DMS 273 treated with DMSO at 0.1 percent for 48 hours (cell line): Measurements from ENCODE around the gene NPAS3.

Source experiments
- DNase-seq: peaks from one replicate; lab custom pipeline; 2025; lab: John Stamatoyannopoulos, UW

NPAS3 gene

GRCh38 chr14:33587791-33588190, 649.1 kb downstream of the NPAS3 start:
- no peak for DNase-seq

DNA sequence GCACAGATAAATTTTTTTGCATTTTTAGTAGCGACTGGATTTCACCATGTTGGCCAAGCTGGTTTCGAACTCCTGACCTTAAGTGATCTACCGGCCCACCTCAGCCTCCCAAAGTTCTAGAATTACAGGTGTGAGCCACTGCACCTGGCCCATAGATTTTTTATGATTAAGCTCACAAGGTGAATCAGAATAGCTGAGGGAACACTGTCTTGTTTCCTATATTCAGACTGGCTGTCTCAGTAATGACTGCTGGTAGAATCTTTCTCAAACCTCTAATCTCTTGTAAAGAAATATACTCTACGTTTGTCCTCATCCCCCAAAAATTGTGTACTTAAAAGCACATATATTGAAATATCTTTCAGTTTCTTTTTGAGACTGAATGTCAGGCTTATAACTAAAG, 650.1 kb downstream of the NPAS3 start:
- DNase-seq: no peak

GRCh38 chr14:33589334-33589733, 650.7 kb downstream of the NPAS3 start:
- no peak for DNase-seq

- no peak for DNase-seq
Measured at GRCh38 chr14:33590891-33591630, 652.4 kb downstream of the NPAS3 start.

GRCh38 chr14:33592297-33592696, 653.6 kb downstream of the NPAS3 start:
- no peak for DNase-seq

GRCh38 chr14:33596211-33597080, 657.8 kb downstream of the NPAS3 start:
- DNase-seq: no peak

GRCh38 chr14:33598582-33598981, 659.9 kb downstream of the NPAS3 start:
- no peak for DNase-seq

GRCh38 chr14:33602396-33602795, 663.7 kb downstream of the NPAS3 start:
- DNase-seq: no peak

GRCh38 chr14:33606591-33606990, 667.9 kb downstream of the NPAS3 start:
- no peak for DNase-seq

DNA sequence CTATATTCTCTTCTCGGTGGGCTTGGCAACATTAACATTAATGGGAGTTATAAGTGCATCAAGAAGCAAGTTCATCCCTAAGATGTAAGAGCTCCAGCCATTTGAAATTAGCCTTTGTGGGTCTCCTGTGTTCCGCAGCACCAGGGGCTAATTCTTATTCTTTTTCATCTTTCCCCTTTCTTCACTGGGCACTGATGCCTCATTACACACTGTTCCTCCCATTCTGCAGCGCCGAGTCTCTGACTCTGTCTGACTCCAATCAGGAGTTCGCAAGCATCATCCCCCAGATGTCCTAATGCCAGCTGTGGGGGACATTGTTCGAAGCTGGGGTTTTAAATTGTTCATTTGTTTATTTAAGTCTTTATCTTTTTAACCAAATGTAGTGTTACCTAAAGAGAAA, 670.9 kb downstream of the NPAS3 start:
- DNase-seq: no peak

GRCh38 chr14:33610121-33610520, 671.4 kb downstream of the NPAS3 start:
- no peak for DNase-seq

GRCh38 chr14:33611405-33612196, 672.9 kb downstream of the NPAS3 start:
- no peak for DNase-seq

GRCh38 chr14:33612197-33612505, 673.5 kb downstream of the NPAS3 start:
- no peak for DNase-seq

DNA sequence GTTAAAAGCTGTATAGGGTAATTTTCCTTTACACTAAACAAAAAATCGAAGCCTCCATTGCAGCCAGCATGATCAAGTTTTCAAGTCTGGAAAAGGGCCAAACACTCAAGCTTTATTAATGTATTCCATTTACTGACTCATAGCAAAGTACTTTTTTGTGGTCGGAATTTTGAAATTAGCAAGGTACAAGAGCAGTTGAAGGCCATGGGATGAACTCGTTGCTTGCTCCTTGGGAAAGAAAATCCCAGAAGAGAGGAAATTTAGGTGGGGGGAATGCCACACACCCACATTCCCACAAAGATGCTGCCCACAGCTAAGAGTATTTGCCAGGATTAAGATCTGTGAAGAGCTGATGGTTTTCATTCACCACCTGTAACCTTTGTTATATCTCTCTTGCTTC, 678.5 kb downstream of the NPAS3 start:
- no peak for DNase-seq

GRCh38 chr14:33618361-33619105, 679.9 kb downstream of the NPAS3 start:
- no peak for DNase-seq

DNA sequence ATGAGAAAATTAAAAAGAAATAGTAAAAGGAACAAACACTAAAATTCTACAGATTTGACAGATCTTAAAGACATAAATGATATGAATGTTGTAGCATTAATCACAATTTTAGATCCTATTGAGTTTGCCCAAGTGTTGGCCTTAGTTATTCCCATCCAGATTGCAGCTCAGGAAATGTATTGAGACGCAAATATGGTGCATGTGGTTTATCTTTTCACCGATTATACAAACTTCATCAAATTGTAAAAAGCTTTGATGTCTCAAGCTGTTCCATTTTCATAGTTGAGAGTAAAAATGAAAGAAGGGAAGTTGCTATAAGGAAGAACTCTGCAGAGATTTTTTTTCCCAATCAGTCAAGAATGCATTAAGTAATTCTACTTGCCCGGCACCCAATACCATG, 683.8 kb downstream of the NPAS3 start:
- no peak for DNase-seq

GRCh38 chr14:33629792-33630191, 691.1 kb downstream of the NPAS3 start:
- DNase-seq: no peak

DNA sequence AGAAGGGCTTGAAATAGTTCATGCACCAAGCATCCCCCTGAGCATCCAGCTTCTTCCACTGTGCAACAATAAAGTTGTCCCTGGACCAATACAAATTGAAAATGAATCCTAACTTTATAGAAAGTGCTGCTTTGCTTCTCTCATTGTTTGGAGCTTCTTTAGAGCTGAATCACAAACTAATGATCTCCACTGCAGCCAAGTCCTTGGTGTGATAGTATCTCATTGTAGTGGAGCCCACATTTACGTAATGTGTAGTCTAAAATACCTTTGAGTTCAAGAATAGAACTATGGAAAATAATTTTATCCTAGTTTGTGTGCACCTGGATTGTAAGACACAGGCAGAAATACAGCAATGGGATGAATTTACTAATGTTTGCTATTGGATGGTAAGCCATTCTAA, 692.3 kb downstream of the NPAS3 start:
- DNase-seq: no peak

GRCh38 chr14:33631441-33631840, 692.8 kb downstream of the NPAS3 start:
- DNase-seq: no peak

DNA sequence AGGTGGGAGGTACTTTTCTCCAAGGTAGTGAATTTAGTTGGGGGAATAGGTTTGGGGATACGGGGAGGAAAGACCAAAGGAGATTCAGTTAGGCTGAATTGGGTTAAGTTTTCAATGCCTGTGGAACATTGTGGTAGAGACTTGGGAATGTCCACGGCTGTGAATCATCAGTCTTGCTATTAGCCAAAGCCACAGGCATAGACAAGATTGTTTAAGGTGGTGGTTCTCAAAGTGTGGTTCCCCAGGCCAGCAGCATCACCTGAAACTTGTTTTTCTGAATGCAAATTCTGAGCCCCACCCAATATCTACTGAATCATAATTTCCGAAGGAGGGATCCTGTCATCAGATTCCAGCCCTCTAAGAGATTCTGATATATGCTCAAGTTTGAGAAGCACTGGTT, 696.0 kb downstream of the NPAS3 start:
- no peak for DNase-seq

- DNase-seq: no peak
Measured at GRCh38 chr14:33636716-33637115, 698.0 kb downstream of the NPAS3 start.

- DNase-seq: no peak
Measured at GRCh38 chr14:33642080-33642479, 703.4 kb downstream of the NPAS3 start.
